Skeletal muscle satellite cell (primary cell): ENCODE measurements around the gene AKAP5.
"Not testable (repeated sequence)": the region's sequence is repeated elsewhere in the genome, so short reads cannot be mapped to it uniquely, and the experiment has no call there.

Experiments
- H3K27me3 ChIP-seq: 2 replicates; pipeline ENCODE4 v1.7.0; 2013; ENCODE audit warnings: low read length; ENCODE audit not compliant: control insufficient read depth, insufficient read depth
- H3K36me3 ChIP-seq: 2 replicates; pipeline ENCODE4 v1.7.0; 2013; ENCODE audit warnings: mild to moderate bottlenecking, control low read depth, low read length; ENCODE audit not compliant: insufficient read depth
- H3K4me1 ChIP-seq: 2 replicates; pipeline ENCODE4 v1.7.0; 2013; ENCODE audit warnings: low read length; ENCODE audit not compliant: control insufficient read depth, insufficient read depth
- H3K4me2 ChIP-seq: 2 replicates; pipeline ENCODE4 v1.7.0; 2013; ENCODE audit warnings: mild to moderate bottlenecking, low read length
- H3K4me3 ChIP-seq: 2 replicates; pipeline ENCODE4 v1.7.0; 2013; ENCODE audit warnings: low read length
- H3K9ac ChIP-seq: 2 replicates; pipeline ENCODE4 v1.7.0; 2013; ENCODE audit warnings: mild to moderate bottlenecking, low read depth, low read length, moderate library complexity
- H3K9me3 ChIP-seq: replicated peaks from 2 replicates; pipeline ENCODE4 v1.7.0; 2013; ENCODE audit warnings: mild to moderate bottlenecking, control low read depth, low read length

Gene AKAP5

DNA sequence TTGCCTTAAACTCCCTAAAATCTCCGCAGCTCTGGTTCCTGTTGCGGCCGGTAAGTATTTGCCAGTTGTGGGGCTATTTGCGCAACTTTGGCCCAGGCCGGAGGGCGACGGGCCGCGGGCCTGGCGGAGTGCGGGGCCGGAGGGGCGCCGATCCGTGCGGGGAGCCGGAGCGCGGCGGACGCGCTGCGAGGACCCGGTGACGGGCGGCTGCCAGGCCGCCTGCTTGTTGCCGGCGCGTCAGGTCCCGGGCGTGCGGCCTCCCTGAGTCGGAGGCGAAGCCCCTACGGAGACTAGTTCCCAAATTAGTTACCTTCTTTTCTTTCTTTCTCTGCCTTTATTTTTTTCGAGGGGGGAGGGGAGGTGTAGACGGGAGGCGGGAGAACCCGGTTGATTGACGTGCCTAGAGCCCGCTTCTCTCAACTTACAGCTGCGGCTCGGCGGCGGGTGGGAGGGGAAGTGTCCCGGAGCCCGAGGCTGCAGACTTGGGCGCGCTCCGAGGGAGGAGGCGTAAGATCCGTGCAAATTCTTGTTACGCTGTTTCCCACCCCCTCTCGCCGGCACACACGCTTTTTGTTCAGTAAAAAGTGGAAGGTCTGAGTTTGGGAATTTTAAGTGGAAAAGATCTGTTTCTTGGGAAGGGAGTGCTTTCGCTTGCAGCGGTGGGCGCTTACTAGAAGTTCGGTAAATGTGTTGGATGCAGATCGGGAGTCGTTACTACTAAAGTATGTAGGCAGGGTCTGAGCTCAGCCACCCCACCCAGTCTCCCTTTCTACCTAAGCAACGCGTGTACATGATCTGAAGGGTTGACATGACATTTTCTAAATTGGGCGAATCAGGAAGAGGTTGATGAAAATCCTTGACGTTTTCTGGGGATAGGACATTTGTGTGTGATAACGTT is 39.8 kb downstream of the AKAP5 start:
- Histone ChIP-seq H3K27me3 (no peaks in the 10 kb centered on the region), H3K9ac (peak overlapping the region; percentile 99), H3K4me3 (peak overlapping the region; percentile 84), H3K9me3 (no peaks in the 10 kb centered on the region), H3K36me3 (no peaks in the 10 kb centered on the region), H3K4me2 (peak overlapping the region; percentile 91), H3K4me1 (peaks cover 53% of the 10 kb centered on the region)

- H3K36me3 ChIP-seq, result no peaks in the 10 kb centered on the region
- peak overlapping the region; percentile 56 for H3K9ac ChIP-seq
- peaks cover 47% of the 10 kb centered on the region for H3K4me1 ChIP-seq
- no peaks in the 10 kb centered on the region for H3K27me3 ChIP-seq
- peak overlapping the region; percentile 67 for H3K4me3 ChIP-seq
- H3K9me3 ChIP-seq, result no peaks in the 10 kb centered on the region
- H3K4me2 ChIP-seq, result peak overlapping the region; percentile 91
Observed at GRCh38 chr14:64506721-64507120, 41.4 kb downstream of the AKAP5 start.

- H3K4me1 ChIP-seq, result peaks cover 39% of the 10 kb centered on the region
- no peaks in the 10 kb centered on the region for H3K27me3 ChIP-seq
- H3K4me2 ChIP-seq, result peak overlapping the region; percentile 91
- peak overlapping the region; percentile 67 for H3K4me3 ChIP-seq
- no peaks in the 10 kb centered on the region for H3K36me3 ChIP-seq
- peak overlapping the region; percentile 56 for H3K9ac ChIP-seq
- no peaks in the 10 kb centered on the region for H3K9me3 ChIP-seq
Observed at GRCh38 chr14:64507376-64508156, 42.3 kb downstream of the AKAP5 start.

GRCh38 chr14:64508215-64508776 is 43.0 kb downstream of the AKAP5 start:
- Histone ChIP-seq H3K27me3 (no peaks in the 10 kb centered on the region), H3K9me3 (no peaks in the 10 kb centered on the region), H3K4me3 (no peak overlapping the region), H3K36me3 (no peaks in the 10 kb centered on the region), H3K4me2 (peak overlapping the region; percentile 91), H3K9ac (no peak overlapping the region), H3K4me1 (peaks cover 38% of the 10 kb centered on the region)

- no peaks in the 10 kb centered on the region for H3K9me3 ChIP-seq
- no peak overlapping the region for H3K9ac ChIP-seq
- no peak overlapping the region for H3K4me3 ChIP-seq
- H3K36me3 ChIP-seq, result no peaks in the 10 kb centered on the region
- no peaks in the 10 kb centered on the region for H3K27me3 ChIP-seq
- H3K4me2 ChIP-seq, result no peak overlapping the region
- H3K4me1 ChIP-seq, result peaks cover 38% of the 10 kb centered on the region
Observed at GRCh38 chr14:64509036-64509435, 43.7 kb downstream of the AKAP5 start.

- H3K4me3 ChIP-seq, result no peak overlapping the region
- H3K9me3 ChIP-seq, result no peaks in the 10 kb centered on the region
Observed at GRCh38 chr14:64510825-64511671, 45.7 kb downstream of the AKAP5 start.

GRCh38 chr14:64513271-64513670 is 48.0 kb downstream of the AKAP5 start:
- H3K4me1 ChIP-seq, result peaks cover 23% of the 10 kb centered on the region

More at GRCh38 chr14:64510825-64511671, 45.7 kb downstream of the AKAP5 start:
- no peak overlapping the region for H3K9ac ChIP-seq
- H3K4me2 ChIP-seq, result peak overlapping the region; percentile 50
- no peaks in the 10 kb centered on the region for H3K27me3 ChIP-seq
- H3K36me3 ChIP-seq, result no peaks in the 10 kb centered on the region
- H3K4me1 ChIP-seq, result peaks cover 41% of the 10 kb centered on the region

GRCh38 chr14:64515053-64515452 is 49.8 kb downstream of the AKAP5 start:
- no peaks in the 10 kb centered on the region for H3K27me3 ChIP-seq
- H3K9me3 ChIP-seq, result no peaks in the 10 kb centered on the region
- H3K4me2 ChIP-seq, result no peak overlapping the region
- no peaks in the 10 kb centered on the region for H3K36me3 ChIP-seq
- no peak overlapping the region for H3K9ac ChIP-seq
- H3K4me3 ChIP-seq, result no peak overlapping the region
- peaks cover 13% of the 10 kb centered on the region for H3K4me1 ChIP-seq

More at GRCh38 chr14:64513271-64513670, 48.0 kb downstream of the AKAP5 start:
- H3K9me3 ChIP-seq, result no peaks in the 10 kb centered on the region
- H3K4me3 ChIP-seq, result no peak overlapping the region
- no peak overlapping the region for H3K9ac ChIP-seq
- H3K27me3 ChIP-seq, result no peaks in the 10 kb centered on the region
- H3K4me2 ChIP-seq, result no peak overlapping the region
- no peaks in the 10 kb centered on the region for H3K36me3 ChIP-seq

DNA sequence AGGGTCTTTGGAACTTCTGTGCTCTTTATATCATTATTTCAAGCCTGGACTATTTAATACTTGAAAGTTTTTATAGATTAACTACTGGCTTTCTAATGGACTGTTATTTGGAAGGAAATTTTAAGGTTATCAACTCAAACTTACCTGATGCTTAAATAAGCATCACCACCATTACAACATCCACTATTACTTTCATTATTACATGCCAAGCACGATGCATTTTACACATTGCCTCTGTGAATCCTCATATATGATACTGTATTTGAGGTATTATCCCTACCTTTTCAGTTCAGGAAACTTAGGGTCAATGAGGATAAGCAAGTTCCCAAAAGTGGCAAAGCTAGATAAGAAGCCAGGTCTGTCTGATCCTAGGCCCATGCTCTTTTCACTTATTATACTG is 51.7 kb downstream of the AKAP5 start:
- no peak overlapping the region for H3K9ac ChIP-seq
- H3K4me3 ChIP-seq, result no peak overlapping the region
- no peaks in the 10 kb centered on the region for H3K9me3 ChIP-seq
- no peaks in the 10 kb centered on the region for H3K27me3 ChIP-seq
- H3K36me3 ChIP-seq, result peaks cover 6% of the 10 kb centered on the region
- peaks cover 3% of the 10 kb centered on the region for H3K4me1 ChIP-seq
- no peak overlapping the region for H3K4me2 ChIP-seq

- H3K4me2 ChIP-seq, H3K4me3 ChIP-seq, H3K9ac ChIP-seq, H3K4me1 ChIP-seq, H3K9me3 ChIP-seq, H3K27me3 ChIP-seq: not testable (repeated sequence)
- peaks cover 13% of the 10 kb centered on the region for H3K36me3 ChIP-seq
Observed at GRCh38 chr14:64517667-64518066, 52.4 kb downstream of the AKAP5 start.

DNA sequence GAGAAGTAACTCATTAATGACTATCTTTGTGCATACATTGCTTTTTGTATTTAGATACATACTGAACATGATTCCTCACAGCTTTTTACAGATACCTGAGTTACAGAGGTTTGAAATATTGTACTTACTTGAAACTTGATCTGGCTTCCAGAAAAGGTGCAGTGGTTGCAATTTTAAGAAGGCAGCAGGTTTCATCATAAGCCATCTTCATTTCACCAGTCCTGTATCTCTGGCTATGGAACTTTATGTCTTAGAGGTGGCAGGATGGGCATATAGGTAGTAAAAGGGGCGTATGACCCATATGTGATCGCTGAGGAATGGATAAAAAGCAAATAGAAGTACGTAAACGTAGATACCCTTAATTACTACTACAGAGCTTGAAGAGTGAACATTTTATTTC is 52.9 kb downstream of the AKAP5 start:
- no peak overlapping the region for H3K9ac ChIP-seq
- no peak overlapping the region for H3K4me2 ChIP-seq
- peaks cover 19% of the 10 kb centered on the region for H3K36me3 ChIP-seq
- no peak overlapping the region for H3K4me3 ChIP-seq
- H3K4me1 ChIP-seq, result peaks cover 3% of the 10 kb centered on the region
- H3K27me3 ChIP-seq, result no peaks in the 10 kb centered on the region
- no peaks in the 10 kb centered on the region for H3K9me3 ChIP-seq
